HEK293T (cell line): ENCODE data around the gene TMEM185B.

Source experiments
- BHLHE40 ChIP-seq: fragments of 450-650 bp; IDR thresholded peaks from 2 replicates; pipeline ENCODE4 v1.6.1; 2016; ENCODE audit warnings: mild to moderate bottlenecking, moderate library complexity, borderline replicate concordance
- FOXA1 ChIP-seq: fragments of 450-650 bp; IDR thresholded peaks from 2 replicates; pipeline ENCODE4 v1.6.1; 2016; ENCODE audit warnings: mild to moderate bottlenecking
- FOXK2 ChIP-seq: fragments of 450-650 bp; IDR thresholded peaks from 2 replicates; pipeline ENCODE4 v1.6.1; 2016; ENCODE audit warnings: mild to moderate bottlenecking
- FOXM1 ChIP-seq: fragments of 450-650 bp; IDR thresholded peaks from 2 replicates; pipeline ENCODE4 v1.6.1; 2017; ENCODE audit warnings: mild to moderate bottlenecking, borderline replicate concordance
- HDGF ChIP-seq: fragments of 450-650 bp; IDR thresholded peaks from 2 replicates; pipeline ENCODE4 v1.6.1; 2017; ENCODE audit warnings: antibody characterized with exemption, borderline replicate concordance
- NFRKB ChIP-seq: fragments of 450-650 bp; IDR thresholded peaks from 2 replicates; pipeline ENCODE4 v1.6.1; 2016; ENCODE audit warnings: mild to moderate bottlenecking, moderate library complexity

DNA sequence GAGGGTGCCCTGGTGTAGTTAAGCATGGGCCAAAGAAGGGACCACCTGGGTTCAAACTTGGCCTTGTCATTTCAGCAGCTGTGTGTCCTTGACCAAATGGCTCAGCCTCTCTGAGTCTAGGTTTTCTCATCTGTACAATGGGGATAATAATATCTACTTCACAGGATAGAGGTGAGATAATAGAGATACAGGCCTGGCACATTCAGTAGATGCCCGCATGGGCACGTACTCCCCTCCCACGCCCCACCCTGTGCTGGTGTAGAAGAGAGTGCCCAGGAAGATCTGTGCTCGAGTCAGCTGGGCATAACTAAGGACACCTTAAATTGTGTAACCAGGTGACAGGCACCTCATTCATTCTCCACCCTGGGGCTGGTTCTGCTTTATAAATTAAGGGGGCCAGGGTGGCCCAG is 8.4 kb upstream of the TMEM185B start:
- no peak for TF ChIP-seq NFRKB
- no peak for TF ChIP-seq FOXK2
- no peak for TF ChIP-seq BHLHE40
- TF ChIP-seq FOXA1 = no peak
- TF ChIP-seq FOXM1 = no peak
- no peak for TF ChIP-seq HDGF
